Psoas muscle (tissue), 8 donors: ENCODE data around the gene CHRDL2. TPM values are rescaled to one million over a fixed set of nuclear protein-coding genes. Genes with fewer than 3 reads are reported as not detected.

Source experiments
- ATAC-seq, 4 donors: fragments of 200-7000 bp; cut with Tn5 transposase; one replicate each; pipeline ENCODE4 v1.9.1; 2020; ENCODE audit warnings: moderate library complexity in 3 of 4, mild to moderate bottlenecking in 2 of 4
- DNase-seq, 2 donors: peaks; one replicate each; pipeline ENCODE4 v3.0.0-alpha.2; 2020
- H3K27ac ChIP-seq: fragments of 200-600 bp; one replicate; pipeline ENCODE4 v1.8.0; 2022
- H3K27me3 ChIP-seq, 3 donors: fragments of 200-600 bp in 1 of 3; one replicate each; pipeline versions ENCODE4 v1.6.1 to v1.8.0; 2013 to 2022; ENCODE audit warnings: low read length in 2 of 3, mild to moderate bottlenecking in 2 of 3, moderate library complexity in 1 of 3; ENCODE audit not compliant: insufficient read depth in 3 of 3
- H3K36me3 ChIP-seq, 2 donors: fragments of 200-600 bp in 1 of 2; one replicate each; pipeline versions ENCODE4 v1.6.1 to v1.8.0; 2013 to 2022; ENCODE audit warnings: low read depth in 1 of 2, mild to moderate bottlenecking in 1 of 2, moderate library complexity in 1 of 2; ENCODE audit not compliant: insufficient read depth in 1 of 2
- H3K4me1 ChIP-seq: fragments of 200-600 bp; one replicate; pipeline ENCODE4 v1.8.0; 2022
- H3K4me3 ChIP-seq: fragments of 200-600 bp; one replicate; pipeline ENCODE4 v1.8.0; 2022; ENCODE audit warnings: mild to moderate bottlenecking
- H3K9me3 ChIP-seq: fragments of 200-600 bp; one replicate; pipeline ENCODE4 v1.8.0; 2022
- CTCF ChIP-seq: fragments of 200-600 bp; IDR thresholded peaks from one replicate; pipeline ENCODE4 v1.8.0; 2022; ENCODE audit warnings: antibody characterized with exemption
- WGBS, 3 donors: extraction: QIAGEN DNeasy Blood & Tissue Kit; methylation state at CpG; one replicate each; pipeline versions ENCODE4 v1.1.6 to v1.1.7; 2013; 5-methylcytosine and 5-hydroxymethylcytosine counted together
- intact Hi-C, 2 donors: fragments of 100-400 bp; cut with DNase I; formaldehyde crosslinking; loops; one replicate each; pipeline versions ENCODE4 v1.11.0 to v1.14.2; 2022
- polyA plus RNA-seq, 3 donors: library from polyadenylated mRNA; stranded (reverse); fragments of 200-250 nt; gene quantifications; one replicate each; pipeline ENCODE4 v1.2.3, GENCODE V29; 2013
- total RNA-seq, 4 donors: library from RNA; stranded (reverse); fragmentation: NEBNext Ultra II Directional in 2 of 4; extraction: Animal tissue kit (Norgen Biotek cat#: 25700) in 2 of 4; gene quantifications; one replicate each; pipeline versions ENCODE4 v1.2.1 to v1.2.4, GENCODE V29; 2021 to 2023
- donor health status: healthy with polysubstance abuse.
- donor health status: DM: no; HTN: no; CAD: no; lungs with moderate emphysema.
- donor health status: Bipolar disorder and iron deficiency.
- donor health status: healthy.
- donor health status: DM: yes; HTN: yes; CAD: no.
- donor health status: DM: no; HTN: no; CAD: no.
- donor health status: DM: no; HTN: no; CAD: no.
- donor health status: DM: yes; HTN: yes; CAD: no.

Gene CHRDL2
- total and polyA plus RNA-seq, 7 donors: 0.39 to 14.1 (median 3.1) TPM

GRCh38 chr11:74713686-74714085 lies 17.5 kb downstream of the CHRDL2 start:
- Histone ChIP-seq H3K4me1 (no peaks in the 10 kb centered on the region), H3K4me3 (no peak overlapping the region), H3K9me3 (no peaks in the 10 kb centered on the region), H3K27me3 (peaks cover 0 to 1% (median 0%) of the 10 kb centered on the region in 3 donors), H3K36me3 (no peaks in the 10 kb centered on the region), H3K27ac (no peak overlapping the region)
- DNase-seq: no peak
- ATAC-seq: no peak
- 64 to 69% (median 68%) methylated on average over 4 of the region's 4 CpGs for WGBS, 3 donors
- TF ChIP-seq CTCF: no peak
- intact Hi-C loops: no loop called here

GRCh38 chr11:74710281-74710938 lies 20.8 kb downstream of the CHRDL2 start:
- intact Hi-C loops: no loop called here
- TF ChIP-seq CTCF: no peak
- Histone ChIP-seq H3K4me3 (no peak overlapping the region), H3K9me3 (no peaks in the 10 kb centered on the region), H3K27ac (no peak overlapping the region), H3K27me3 (peaks cover 0 to 3% (median 0%) of the 10 kb centered on the region in 3 donors), H3K4me1 (no peaks in the 10 kb centered on the region), H3K36me3 (no peaks in the 10 kb centered on the region)
- ATAC-seq (no peak), DNase-seq (no peak)
- 56 to 60% (median 59%) methylated on average over 8 of the region's 8 CpGs for WGBS, 3 donors

- H3K27ac ChIP-seq: no peak overlapping the region
- DNase-seq: no peak
- H3K36me3 ChIP-seq: no peaks in the 10 kb centered on the region
- H3K4me1 ChIP-seq: no peaks in the 10 kb centered on the region
- H3K4me3 ChIP-seq: no peak overlapping the region
- no peaks in the 10 kb centered on the region for H3K9me3 ChIP-seq
- intact Hi-C loops: no loop called here
- ATAC-seq: no peak
- no peak for TF ChIP-seq CTCF
- WGBS, 3 donors: 64 to 77% (median 65%) methylated on average over 3 of the region's 3 CpGs
- peaks cover 0 to 3% (median 0%) of the 10 kb centered on the region in 3 donors for H3K27me3 ChIP-seq
These were observed 22.1 kb downstream of the CHRDL2 start for GRCh38 chr11:74709175-74709574.

DNA sequence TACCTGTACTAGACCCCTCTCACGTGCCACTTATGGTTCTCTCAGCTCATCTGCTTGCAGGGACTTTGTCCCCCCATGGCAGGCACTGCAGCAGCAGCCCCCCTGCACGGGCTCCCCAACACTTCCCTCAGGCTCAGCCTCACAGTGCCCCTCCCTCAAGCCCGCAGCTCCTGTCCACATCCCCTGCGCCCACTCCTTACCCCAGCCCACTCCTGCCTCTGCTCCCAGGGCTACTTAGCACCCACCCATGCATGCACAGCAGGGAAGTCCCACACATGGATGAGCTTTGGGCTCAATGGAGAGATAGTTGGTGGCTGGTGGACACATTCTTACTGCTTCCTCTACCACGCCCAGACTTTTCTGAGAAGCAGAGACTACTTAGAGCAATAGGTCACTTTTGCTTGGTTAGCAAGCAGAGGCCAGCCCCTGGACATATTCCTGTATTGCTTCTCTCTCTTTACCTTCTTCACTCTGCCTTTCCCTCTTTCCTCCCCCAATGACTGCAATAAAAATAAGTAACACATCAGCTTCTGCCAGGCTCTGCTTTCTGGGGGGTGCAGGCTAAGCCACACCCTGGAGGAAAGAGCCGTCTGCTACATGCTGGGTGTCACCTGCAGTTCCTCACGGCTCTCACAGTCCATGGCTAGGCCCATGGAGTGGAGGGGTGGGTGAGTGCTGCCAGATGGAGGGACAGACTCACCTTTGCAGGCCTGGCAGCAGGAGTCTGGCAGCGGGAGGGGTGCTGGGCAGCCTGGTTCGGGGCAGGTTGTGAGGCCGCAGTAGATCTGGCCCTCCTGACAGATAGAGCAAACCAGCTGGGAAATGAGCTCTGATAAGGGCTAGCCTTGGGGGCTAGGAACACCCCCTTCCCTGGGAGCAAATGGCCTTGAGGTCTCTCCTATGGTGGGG lies 23.4 kb downstream of the CHRDL2 start:
- no peaks in the 10 kb centered on the region for H3K36me3 ChIP-seq
- H3K9me3 ChIP-seq: no peaks in the 10 kb centered on the region
- intact Hi-C loops: no loop called here
- peaks cover 0 to 3% (median 0%) of the 10 kb centered on the region in 3 donors for H3K27me3 ChIP-seq
- 90 to 93% (median 93%) methylated on average over 10 of the region's 10 CpGs for WGBS, 3 donors
- H3K4me3 ChIP-seq: no peak overlapping the region
- TF ChIP-seq CTCF: no peak
- ATAC-seq (no peak), DNase-seq (no peak)
- no peaks in the 10 kb centered on the region for H3K4me1 ChIP-seq
- H3K27ac ChIP-seq: no peak overlapping the region
